HepG2 (cell line): ENCODE results near the gene NCAM2. TPM values are rescaled to one million over a fixed set of nuclear protein-coding genes. Genes with fewer than 3 reads are reported as not detected.

Source experiments
- ATAC-seq: fragments of 200-7000 bp; cut with Tn5 transposase; 3 replicates; pipeline ENCODE4 v1.9.1; 2020; ENCODE audit warnings: mild to moderate bottlenecking, moderate library complexity
- BruUV-seq: library from RNA; stranded (reverse); fragments of 400-500 nt; replicated peaks from 2 replicates; lab custom pipeline; 2021; lab: Mats Ljungman, UMichigan
- CTCF ChIA-PET: fragments of 300-600 bp; formaldehyde crosslinking; extraction: SDS; loops from one replicate; lab custom pipeline; 2021; ENCODE audit warnings: low total read pairs, inconsistent platforms, low intra/inter-chr PET ratio; lab: Yijun Ruan, JAX
- POLR2A ChIA-PET: fragments of 350-600 bp; sonication (Branson Sonifier 250); formaldehyde crosslinking; loops from one replicate; lab custom pipeline; 2020; ENCODE audit warnings: antibody characterized with exemption, inconsistent platforms; lab: Yijun Ruan, JAX
- DNase-seq: peaks from one replicate; pipeline ENCODE4 v3.0.0-alpha.2; 2015; ENCODE audit warnings: low spot score
- FAIRE-seq: peaks from 3 replicates; lab custom pipeline; 2011; peaks lifted over from hg19 to GRCh38; lab: Jason Lieb, UNC
- H2AFZ ChIP-seq: one replicate; pipeline ENCODE4 v1.6.1; 2011; ENCODE audit warnings: low read length, inconsistent platforms
- H3K27ac ChIP-seq: fragments of 300-600 bp; 3 replicates; pipeline ENCODE4 v1.8.0; 2011; ENCODE audit warnings: mixed run types, mild to moderate bottlenecking, mixed read lengths, low read length, inconsistent platforms; ENCODE audit not compliant: insufficient read depth; ENCODE audit errors: extremely low read length
- H3K27me3 ChIP-seq, 2 experiments: fragments of 200-600 bp in 1 of 2; 2 replicates in 1 of 2; 3 replicates in 1 of 2; pipeline versions ENCODE4 v1.6.0 to v1.8.0; 2011; ENCODE audit warnings: low read length in 2 of 2, mild to moderate bottlenecking in 2 of 2, moderate library complexity in 2 of 2, inconsistent platforms in 1 of 2; ENCODE audit not compliant: insufficient read depth in 2 of 2, control insufficient read depth in 1 of 2
- H3K36me3 ChIP-seq, 2 experiments: fragments of 200-600 bp in 1 of 2; replicated peaks in 1 of 2; 2 replicates in 1 of 2; 3 replicates in 1 of 2; pipeline versions ENCODE4 v1.5.1 to v1.8.0; 2011; ENCODE audit warnings: low read length in 2 of 2, inconsistent platforms in 1 of 2; ENCODE audit not compliant: insufficient read depth in 2 of 2, control insufficient read depth in 1 of 2
- H3K4me1 ChIP-seq: 2 replicates; pipeline ENCODE4 v1.5.1; 2012; ENCODE audit warnings: low read length, inconsistent platforms; ENCODE audit not compliant: insufficient read depth
- H3K4me2 ChIP-seq: 2 replicates; pipeline ENCODE4 v1.6.0; 2011; ENCODE audit warnings: low read depth, low read length, inconsistent platforms
- H3K4me3 ChIP-seq, 3 experiments: fragments of 200-600 bp in 1 of 3; sonication (generic), shearing (Covaris generic) in 1 of 3; replicated peaks in 1 of 3; 2 replicates each; pipeline ENCODE4 v1.5.1; 2011 to 2016; ENCODE audit warnings: low read length in 3 of 3, inconsistent platforms in 2 of 3, low read depth in 2 of 3, mild to moderate bottlenecking in 2 of 3, control low read depth in 1 of 3, mixed read lengths in 1 of 3; ENCODE audit not compliant: insufficient read depth in 1 of 3
- H3K79me2 ChIP-seq: one replicate; pipeline ENCODE4 v1.6.1; 2011; ENCODE audit warnings: low read length, inconsistent platforms; ENCODE audit not compliant: insufficient read depth
- H3K9ac ChIP-seq: 2 replicates; pipeline ENCODE4 v1.6.0; 2011; ENCODE audit warnings: mild to moderate bottlenecking, low read depth, low read length, inconsistent platforms; ENCODE audit not compliant: insufficient read depth
- H3K9me3 ChIP-seq: 2 replicates; pipeline ENCODE4 v1.5.1; 2012; ENCODE audit warnings: mild to moderate bottlenecking, low read length
- H4K20me1 ChIP-seq: 2 replicates; pipeline ENCODE4 v1.6.0; 2011; ENCODE audit warnings: inconsistent platforms, mild to moderate bottlenecking, low read length, moderate library complexity; ENCODE audit not compliant: insufficient read depth
- AKAP8 ChIP-seq: sonication (generic); formaldehyde crosslinking; IDR thresholded peaks from 2 replicates; pipeline ENCODE4 v1.5.1; 2020; ENCODE audit warnings: mild to moderate bottlenecking, missing genetic modification reagents
- CC2D1A ChIP-seq: sonication (generic); formaldehyde crosslinking; IDR thresholded peaks from 2 replicates; pipeline ENCODE4 v1.8.1; 2023; ENCODE audit warnings: mild to moderate bottlenecking, missing genetic modification reagents
- GLI4 ChIP-seq: sonication (generic); formaldehyde crosslinking; IDR thresholded peaks from 2 replicates; pipeline ENCODE4 v1.5.1; 2020; ENCODE audit warnings: missing genetic modification reagents, mild to moderate bottlenecking, moderate library complexity, borderline replicate concordance
- IKZF1 ChIP-seq: fragments of 450-650 bp; IDR thresholded peaks from 2 replicates; pipeline ENCODE4 v1.7.1; 2016
- PHB2 ChIP-seq: fragments of 450-650 bp; IDR thresholded peaks from 2 replicates; pipeline ENCODE4 v1.6.1; 2018; ENCODE audit not compliant: partially characterized antibody
- ZNF10 ChIP-seq: sonication (generic); formaldehyde crosslinking; IDR thresholded peaks from 2 replicates; pipeline ENCODE4 v1.4.0; 2020; ENCODE audit warnings: mild to moderate bottlenecking, low read depth, missing genetic modification reagents, borderline replicate concordance
- ZNF383 ChIP-seq: sonication (generic); formaldehyde crosslinking; IDR thresholded peaks from 2 replicates; pipeline ENCODE4 v1.4.0; 2020; ENCODE audit warnings: missing genetic modification reagents, mild to moderate bottlenecking, borderline replicate concordance
- ZNF672 ChIP-seq: sonication (generic); formaldehyde crosslinking; IDR thresholded peaks from 2 replicates; pipeline ENCODE4 v1.8.1; 2022; ENCODE audit warnings: missing genetic modification reagents
- WGBS: methylation state at CpG from one replicate; pipeline ENCODE4 v1.1.6; 2017; ENCODE audit warnings: low lambda C conversion rate; 5-methylcytosine and 5-hydroxymethylcytosine counted together
- in situ Hi-C: cut with HindIII; loops from 2 replicates; pipeline ENCODE4 v1.10.0; 2017; ENCODE audit warnings: low pct_unique_long_range_greater_than_20kb; ENCODE audit not compliant: extremely low pct_ligation_motif_present
- intact Hi-C: fragments of 100-400 bp; cut with micrococcal nuclease; formaldehyde crosslinking; loops from one replicate; pipeline ENCODE4 v1.10.0; 2022; ENCODE audit not compliant: unreplicated experiment
- polyA plus RNA-seq, 8 experiments: library from polyadenylated mRNA; depleted of rRNA in 3 of 8; stranded (reverse) in 7 of 8; unstranded in 1 of 8; fragments of >200 nt; fragmentation: Illumina TruSeq in 4 of 8; extraction: Trizol in 4 of 8; gene quantifications; 2 replicates each; pipeline versions ENCODE4 v1.2.1 to v1.2.3, GENCODE V29; 2011 to 2016; ENCODE audit warnings: low read depth in 4 of 8, missing spikeins in 1 of 8, mixed read lengths in 1 of 8; ENCODE audit not compliant: insufficient read depth in 1 of 8
- total RNA-seq, 5 experiments: library from RNA; depleted of rRNA; stranded (reverse); fragments of >200 nt; fragmentation: Illumina TruSeq; extraction: Trizol; gene quantifications; 2 replicates each; pipeline ENCODE4 v1.2.3, GENCODE V29; 2016; ENCODE audit warnings: low read depth in 1 of 5
- TF ChIP-seq, protein P1 (sequence below): sonication (generic); formaldehyde crosslinking; IDR thresholded peaks from 2 replicates; pipeline ENCODE4 v1.4.0; 2020; ENCODE audit warnings: missing genetic modification reagents
- TF ChIP-seq, protein P2 (sequence below): IDR thresholded peaks from 2 replicates; pipeline ENCODE4 v1.6.1; 2012; ENCODE audit warnings: low read depth, low read length, improper control_type of control experiment
- TF ChIP-seq, protein P3 (sequence below): fragments of 450-650 bp; IDR thresholded peaks from 2 replicates; pipeline ENCODE4 v1.6.1; 2017; ENCODE audit warnings: mild to moderate bottlenecking
- TF ChIP-seq, protein P4 (sequence below): IDR thresholded peaks from 2 replicates; pipeline ENCODE4 v1.6.1; 2016; ENCODE audit warnings: low read depth, borderline replicate concordance
- TF ChIP-seq, protein P5 (sequence below): sonication (generic); formaldehyde crosslinking; conservative IDR thresholded peaks from 2 replicates; pipeline ENCODE4 v1.5.0; 2020; ENCODE audit warnings: missing genetic modification reagents

The NCAM2 gene
- total and polyA plus RNA-seq, 2 of the 13 experiments (the other 11 are each of a cell fraction or from before 2014, with no cell fraction given): not detected

DNA sequence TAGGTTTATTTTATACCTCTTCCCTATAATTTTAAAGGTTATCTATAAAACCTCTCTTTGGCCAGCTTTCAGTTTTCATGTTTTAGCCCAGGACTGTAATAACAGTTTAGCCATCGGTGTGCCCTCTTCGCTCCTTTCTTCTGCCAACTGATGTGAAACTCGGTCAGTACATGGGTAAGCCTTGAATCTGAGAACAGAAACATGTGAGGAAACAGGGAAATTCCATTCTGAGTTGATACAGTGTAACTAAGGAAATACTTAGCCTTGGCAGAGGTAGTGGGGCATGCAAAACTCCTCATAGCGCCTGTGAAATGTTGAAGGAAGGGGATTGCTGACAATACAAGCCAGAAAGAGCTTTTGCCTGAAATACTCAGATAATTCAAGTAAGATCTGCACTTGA lies 465.2 kb downstream of the NCAM2 start (continued):
- TF ChIP-seq, protein P1, sequence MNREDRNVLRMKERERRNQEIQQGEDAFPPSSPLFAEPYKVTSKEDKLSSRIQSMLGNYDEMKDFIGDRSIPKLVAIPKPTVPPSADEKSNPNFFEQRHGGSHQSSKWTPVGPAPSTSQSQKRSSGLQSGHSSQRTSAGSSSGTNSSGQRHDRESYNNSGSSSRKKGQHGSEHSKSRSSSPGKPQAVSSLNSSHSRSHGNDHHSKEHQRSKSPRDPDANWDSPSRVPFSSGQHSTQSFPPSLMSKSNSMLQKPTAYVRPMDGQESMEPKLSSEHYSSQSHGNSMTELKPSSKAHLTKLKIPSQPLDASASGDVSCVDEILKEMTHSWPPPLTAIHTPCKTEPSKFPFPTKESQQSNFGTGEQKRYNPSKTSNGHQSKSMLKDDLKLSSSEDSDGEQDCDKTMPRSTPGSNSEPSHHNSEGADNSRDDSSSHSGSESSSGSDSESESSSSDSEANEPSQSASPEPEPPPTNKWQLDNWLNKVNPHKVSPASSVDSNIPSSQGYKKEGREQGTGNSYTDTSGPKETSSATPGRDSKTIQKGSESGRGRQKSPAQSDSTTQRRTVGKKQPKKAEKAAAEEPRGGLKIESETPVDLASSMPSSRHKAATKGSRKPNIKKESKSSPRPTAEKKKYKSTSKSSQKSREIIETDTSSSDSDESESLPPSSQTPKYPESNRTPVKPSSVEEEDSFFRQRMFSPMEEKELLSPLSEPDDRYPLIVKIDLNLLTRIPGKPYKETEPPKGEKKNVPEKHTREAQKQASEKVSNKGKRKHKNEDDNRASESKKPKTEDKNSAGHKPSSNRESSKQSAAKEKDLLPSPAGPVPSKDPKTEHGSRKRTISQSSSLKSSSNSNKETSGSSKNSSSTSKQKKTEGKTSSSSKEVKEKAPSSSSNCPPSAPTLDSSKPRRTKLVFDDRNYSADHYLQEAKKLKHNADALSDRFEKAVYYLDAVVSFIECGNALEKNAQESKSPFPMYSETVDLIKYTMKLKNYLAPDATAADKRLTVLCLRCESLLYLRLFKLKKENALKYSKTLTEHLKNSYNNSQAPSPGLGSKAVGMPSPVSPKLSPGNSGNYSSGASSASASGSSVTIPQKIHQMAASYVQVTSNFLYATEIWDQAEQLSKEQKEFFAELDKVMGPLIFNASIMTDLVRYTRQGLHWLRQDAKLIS: no peak
- TF ChIP-seq, protein P2, sequence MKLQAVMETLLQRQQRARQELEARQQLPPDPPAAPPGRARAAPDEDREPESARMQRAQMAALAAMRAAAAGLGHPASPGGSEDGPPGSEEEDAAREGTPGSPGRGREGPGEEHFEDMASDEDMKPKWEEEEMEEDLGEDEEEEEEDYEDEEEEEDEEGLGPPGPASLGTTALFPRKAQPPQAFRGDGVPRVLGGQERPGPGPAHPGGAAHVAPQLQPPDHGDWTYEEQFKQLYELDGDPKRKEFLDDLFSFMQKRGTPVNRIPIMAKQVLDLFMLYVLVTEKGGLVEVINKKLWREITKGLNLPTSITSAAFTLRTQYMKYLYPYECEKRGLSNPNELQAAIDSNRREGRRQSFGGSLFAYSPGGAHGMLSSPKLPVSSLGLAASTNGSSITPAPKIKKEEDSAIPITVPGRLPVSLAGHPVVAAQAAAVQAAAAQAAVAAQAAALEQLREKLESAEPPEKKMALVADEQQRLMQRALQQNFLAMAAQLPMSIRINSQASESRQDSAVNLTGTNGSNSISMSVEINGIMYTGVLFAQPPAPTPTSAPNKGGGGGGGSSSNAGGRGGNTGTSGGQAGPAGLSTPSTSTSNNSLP: no peak
- TF ChIP-seq ZNF10 (CRISPR knock-in tag): no peak
- TF ChIP-seq GLI4: no peak
- no peak for TF ChIP-seq ZNF383 (CRISPR knock-in tag)
- no peak for TF ChIP-seq PHB2

DNA sequence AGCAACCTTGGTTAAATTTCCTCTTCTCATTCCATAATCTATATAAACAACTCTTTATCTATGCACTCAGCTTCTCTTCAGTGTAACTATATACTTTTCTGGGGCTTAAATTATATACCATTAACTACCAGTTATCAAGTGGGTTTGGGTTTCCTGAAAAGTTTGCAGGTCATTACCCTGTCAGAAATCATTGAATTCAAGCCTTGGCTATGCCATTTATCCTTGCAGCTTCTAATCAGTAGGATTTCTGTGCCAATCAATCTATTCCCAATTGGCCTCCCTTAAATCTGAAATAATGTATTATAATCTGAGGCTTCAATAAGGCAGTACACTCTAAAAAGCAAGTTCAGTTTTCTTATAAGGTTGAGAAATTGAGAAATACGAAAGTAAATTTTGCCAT lies 466.5 kb downstream of the NCAM2 start:
- Histone ChIP-seq H3K27ac (no peak overlapping the region), H3K4me2 (no peak overlapping the region), H3K4me3 (no peak overlapping the region), H3K9me3 (peaks cover 73% of the 10 kb centered on the region), H3K27me3 (no peaks in the 10 kb centered on the region), H3K79me2 (no peaks in the 10 kb centered on the region), H3K36me3 (no peaks in the 10 kb centered on the region), H2AFZ (no peak overlapping the region), H3K9ac (no peak overlapping the region), H3K4me1 (no peaks in the 10 kb centered on the region), H4K20me1 (no peaks in the 10 kb centered on the region)
- POLR2A ChIA-PET: no interaction called here
- TF ChIP-seq CC2D1A (CRISPR knock-in tag) (no peak), ZNF672 (no peak), AKAP8 (no peak), IKZF1 (no peak)
- TF ChIP-seq, protein P3, sequence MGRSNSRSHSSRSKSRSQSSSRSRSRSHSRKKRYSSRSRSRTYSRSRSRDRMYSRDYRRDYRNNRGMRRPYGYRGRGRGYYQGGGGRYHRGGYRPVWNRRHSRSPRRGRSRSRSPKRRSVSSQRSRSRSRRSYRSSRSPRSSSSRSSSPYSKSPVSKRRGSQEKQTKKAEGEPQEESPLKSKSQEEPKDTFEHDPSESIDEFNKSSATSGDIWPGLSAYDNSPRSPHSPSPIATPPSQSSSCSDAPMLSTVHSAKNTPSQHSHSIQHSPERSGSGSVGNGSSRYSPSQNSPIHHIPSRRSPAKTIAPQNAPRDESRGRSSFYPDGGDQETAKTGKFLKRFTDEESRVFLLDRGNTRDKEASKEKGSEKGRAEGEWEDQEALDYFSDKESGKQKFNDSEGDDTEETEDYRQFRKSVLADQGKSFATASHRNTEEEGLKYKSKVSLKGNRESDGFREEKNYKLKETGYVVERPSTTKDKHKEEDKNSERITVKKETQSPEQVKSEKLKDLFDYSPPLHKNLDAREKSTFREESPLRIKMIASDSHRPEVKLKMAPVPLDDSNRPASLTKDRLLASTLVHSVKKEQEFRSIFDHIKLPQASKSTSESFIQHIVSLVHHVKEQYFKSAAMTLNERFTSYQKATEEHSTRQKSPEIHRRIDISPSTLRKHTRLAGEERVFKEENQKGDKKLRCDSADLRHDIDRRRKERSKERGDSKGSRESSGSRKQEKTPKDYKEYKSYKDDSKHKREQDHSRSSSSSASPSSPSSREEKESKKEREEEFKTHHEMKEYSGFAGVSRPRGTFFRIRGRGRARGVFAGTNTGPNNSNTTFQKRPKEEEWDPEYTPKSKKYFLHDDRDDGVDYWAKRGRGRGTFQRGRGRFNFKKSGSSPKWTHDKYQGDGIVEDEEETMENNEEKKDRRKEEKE: no peak
- TF ChIP-seq, protein P4, sequence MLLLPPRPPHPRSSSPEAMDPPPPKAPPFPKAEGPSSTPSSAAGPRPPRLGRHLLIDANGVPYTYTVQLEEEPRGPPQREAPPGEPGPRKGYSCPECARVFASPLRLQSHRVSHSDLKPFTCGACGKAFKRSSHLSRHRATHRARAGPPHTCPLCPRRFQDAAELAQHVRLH (CRISPR knock-in tag): no peak
- TF ChIP-seq, protein P5, sequence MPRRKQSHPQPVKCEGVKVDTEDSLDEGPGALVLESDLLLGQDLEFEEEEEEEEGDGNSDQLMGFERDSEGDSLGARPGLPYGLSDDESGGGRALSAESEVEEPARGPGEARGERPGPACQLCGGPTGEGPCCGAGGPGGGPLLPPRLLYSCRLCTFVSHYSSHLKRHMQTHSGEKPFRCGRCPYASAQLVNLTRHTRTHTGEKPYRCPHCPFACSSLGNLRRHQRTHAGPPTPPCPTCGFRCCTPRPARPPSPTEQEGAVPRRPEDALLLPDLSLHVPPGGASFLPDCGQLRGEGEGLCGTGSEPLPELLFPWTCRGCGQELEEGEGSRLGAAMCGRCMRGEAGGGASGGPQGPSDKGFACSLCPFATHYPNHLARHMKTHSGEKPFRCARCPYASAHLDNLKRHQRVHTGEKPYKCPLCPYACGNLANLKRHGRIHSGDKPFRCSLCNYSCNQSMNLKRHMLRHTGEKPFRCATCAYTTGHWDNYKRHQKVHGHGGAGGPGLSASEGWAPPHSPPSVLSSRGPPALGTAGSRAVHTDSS (CRISPR knock-in tag): no peak
- intact Hi-C loops (no loop called here), in situ Hi-C loops (no loop called here)
- ATAC-seq: no peak
- CTCF ChIA-PET: no interaction called here
- BruUV-seq: no TSS peak
- 2% methylated on average over 1 of the region's 1 CpG for WGBS
- FAIRE-seq: no peak
- DNase-seq: no peak
